Measurements from ENCODE around the gene MUC4.
"Not testable (repeated sequence)": the region's sequence is repeated elsewhere in the genome, so short reads cannot be mapped to it uniquely, and the experiment has no call there.

The MUC4 gene

GRCh38 chr3:195835791-195836190, 24.1 kb upstream of the MUC4 start:
- in situ Hi-C loops (cut with HindIII; ENCODE audit: low sequenced_read_pairs), result no loop called here

GRCh38 chr3:195834675-195835583, 23.2 kb upstream of the MUC4 start:
- DNase-seq (ENCODE audit: low read depth), result no peak
- H3K4me3 ChIP-seq (ENCODE audit: low read depth, low read length), result no peak overlapping the region
- in situ Hi-C loops (cut with HindIII; ENCODE audit: low sequenced_read_pairs), result no loop called here
- TF ChIP-seq CTCF (IDR thresholded peaks at IDR 0.05; ENCODE audit: low read depth, low read length, missing control alignments), result no peak

More at GRCh38 chr3:195835791-195836190, 24.1 kb upstream of the MUC4 start:
- no peak for TF ChIP-seq CTCF (IDR thresholded peaks at IDR 0.05; ENCODE audit: low read depth, low read length, missing control alignments)
- H3K4me3 ChIP-seq (ENCODE audit: low read depth, low read length), result no peak overlapping the region
- DNase-seq (ENCODE audit: low read depth), result no peak

GRCh38 chr3:195829897-195830254, 18.1 kb upstream of the MUC4 start:
- in situ Hi-C loops (cut with HindIII; ENCODE audit: low sequenced_read_pairs), result no loop called here

GRCh38 chr3:195828762-195829161, 17.0 kb upstream of the MUC4 start:
- in situ Hi-C loops (cut with HindIII; ENCODE audit: low sequenced_read_pairs), result no loop called here
- no peak for TF ChIP-seq CTCF (IDR thresholded peaks at IDR 0.05; ENCODE audit: low read depth, low read length, missing control alignments)
- no peak overlapping the region for H3K4me3 ChIP-seq (ENCODE audit: low read depth, low read length)
- no peak for DNase-seq (ENCODE audit: low read depth)

More at GRCh38 chr3:195829897-195830254, 18.1 kb upstream of the MUC4 start:
- DNase-seq (ENCODE audit: low read depth), result no peak
- no peak for TF ChIP-seq CTCF (IDR thresholded peaks at IDR 0.05; ENCODE audit: low read depth, low read length, missing control alignments)
- no peak overlapping the region for H3K4me3 ChIP-seq (ENCODE audit: low read depth, low read length)

- no peak overlapping the region for H3K4me3 ChIP-seq (ENCODE audit: low read depth, low read length)
- TF ChIP-seq CTCF (IDR thresholded peaks at IDR 0.05; ENCODE audit: low read depth, low read length, missing control alignments), result no peak
- in situ Hi-C loops (cut with HindIII; ENCODE audit: low sequenced_read_pairs), result no loop called here
- no peak for DNase-seq (ENCODE audit: low read depth)
These were observed 14.4 kb upstream of the MUC4 start for GRCh38 chr3:195825857-195826804.

- in situ Hi-C loops (cut with HindIII; ENCODE audit: low sequenced_read_pairs), result no loop called here
- TF ChIP-seq CTCF (IDR thresholded peaks at IDR 0.05; ENCODE audit: low read depth, low read length, missing control alignments), result no peak
- no peak for DNase-seq (ENCODE audit: low read depth)
- H3K4me3 ChIP-seq (ENCODE audit: low read depth, low read length), result no peak overlapping the region
These were observed 13.5 kb upstream of the MUC4 start for GRCh38 chr3:195825191-195825588.

- DNase-seq (ENCODE audit: low read depth); in situ Hi-C loops (cut with HindIII; ENCODE audit: low sequenced_read_pairs); H3K4me3 ChIP-seq (ENCODE audit: low read depth, low read length): not testable (repeated sequence)
These were observed 12.9 kb upstream of the MUC4 start for GRCh38 chr3:195824425-195825190.
